ENCODE results near the gene GSDMA. TPM values are rescaled to one million over a fixed set of nuclear protein-coding genes. Genes with fewer than 3 reads are reported as not detected.

GSDMA gene
- total and polyA plus RNA-seq, 4 donors: 0.26 to 0.91 (median 0.33) TPM; not detected in 1

DNA sequence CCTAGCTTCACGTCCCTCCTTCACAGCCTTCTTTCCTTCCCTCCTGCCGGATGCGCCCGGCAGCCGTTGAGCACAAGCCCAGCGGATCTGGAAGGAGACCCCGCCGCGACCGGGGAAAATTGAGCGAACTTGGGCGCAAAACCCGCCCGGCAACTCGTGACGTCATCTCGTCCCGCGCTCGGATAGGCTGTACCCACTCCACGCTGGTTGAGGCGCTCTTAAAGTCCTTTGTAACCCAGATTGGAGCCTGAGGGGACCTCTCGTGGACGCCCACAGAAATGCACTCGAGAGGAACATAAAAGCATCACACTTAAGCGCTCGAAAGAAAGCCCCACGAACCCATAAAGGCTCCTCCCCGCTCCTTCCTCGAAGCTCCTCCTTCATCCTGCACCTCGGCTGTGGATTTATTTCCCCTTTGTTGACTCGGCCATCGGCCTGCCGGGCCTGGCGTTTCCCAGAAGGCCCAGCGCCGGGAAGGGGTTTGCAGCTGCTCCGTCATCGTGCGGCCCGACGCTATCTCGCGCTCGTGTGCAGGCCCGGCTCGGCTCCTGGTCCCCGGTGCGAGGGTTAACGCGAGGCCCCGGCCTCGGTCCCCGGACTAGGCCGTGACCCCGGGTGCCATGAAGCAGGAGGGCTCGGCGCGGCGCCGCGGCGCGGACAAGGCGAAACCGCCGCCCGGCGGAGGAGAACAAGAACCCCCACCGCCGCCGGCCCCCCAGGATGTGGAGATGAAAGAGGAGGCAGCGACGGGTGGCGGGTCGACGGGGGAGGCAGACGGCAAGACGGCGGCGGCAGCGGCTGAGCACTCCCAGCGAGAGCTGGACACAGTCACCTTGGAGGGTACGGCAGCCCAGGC lies 17.8 kb downstream of the GSDMA start, which contains the start of gene PSMD3:
TSS of gene PSMD3 (plus strand) at position 457 of the 856 bp plus-strand sequence. CDS start at position 621, 164 bp downstream.
- ATAC-seq (ENCODE audit: insufficient read depth, low FRiP score): peak; percentile 95
- Histone ChIP-seq H3K27ac (ENCODE audit: low read depth in 1 of 2, low read length in 1 of 2) (peak within 1 kb of the TSS; percentile 98 to 99), H3K4me3 (peak within 1 kb of the TSS; percentile 100), H3K9me3 (ENCODE audit: control insufficient read depth in 4 of 4, insufficient read depth in 3 of 4, low read length in 3 of 4) (no peaks in the 10 kb centered on the region), H3K27me3 (ENCODE audit: control insufficient read depth in 3 of 3, insufficient read depth in 3 of 3, low read length in 2 of 3) (peaks cover 0 to 1% (median 0%) of the 10 kb centered on the region in 3 donors), H3K36me3 (ENCODE audit: control insufficient read depth in 4 of 4, insufficient read depth in 4 of 4, low read length in 4 of 4) (peaks cover 11 to 22% (median 13%) of the 10 kb centered on the region in 4 donors), H3K9ac (ENCODE audit: insufficient read depth in 1 of 2, low read length in 2 of 2) (peak within 1 kb of the TSS; percentile 93 to 94), H3K4me1 (ENCODE audit: control insufficient read depth in 5 of 5, insufficient read depth in 5 of 5, low read length in 5 of 5) (peaks cover 0 to 17% (median 5%) of the 10 kb centered on the region in 5 donors)
- peak; percentile 100 for DNase-seq
- WGBS, 2 donors: 0% methylated on average over 81 to 84 of the region's 84 CpGs
- TF ChIP-seq, protein P1, sequence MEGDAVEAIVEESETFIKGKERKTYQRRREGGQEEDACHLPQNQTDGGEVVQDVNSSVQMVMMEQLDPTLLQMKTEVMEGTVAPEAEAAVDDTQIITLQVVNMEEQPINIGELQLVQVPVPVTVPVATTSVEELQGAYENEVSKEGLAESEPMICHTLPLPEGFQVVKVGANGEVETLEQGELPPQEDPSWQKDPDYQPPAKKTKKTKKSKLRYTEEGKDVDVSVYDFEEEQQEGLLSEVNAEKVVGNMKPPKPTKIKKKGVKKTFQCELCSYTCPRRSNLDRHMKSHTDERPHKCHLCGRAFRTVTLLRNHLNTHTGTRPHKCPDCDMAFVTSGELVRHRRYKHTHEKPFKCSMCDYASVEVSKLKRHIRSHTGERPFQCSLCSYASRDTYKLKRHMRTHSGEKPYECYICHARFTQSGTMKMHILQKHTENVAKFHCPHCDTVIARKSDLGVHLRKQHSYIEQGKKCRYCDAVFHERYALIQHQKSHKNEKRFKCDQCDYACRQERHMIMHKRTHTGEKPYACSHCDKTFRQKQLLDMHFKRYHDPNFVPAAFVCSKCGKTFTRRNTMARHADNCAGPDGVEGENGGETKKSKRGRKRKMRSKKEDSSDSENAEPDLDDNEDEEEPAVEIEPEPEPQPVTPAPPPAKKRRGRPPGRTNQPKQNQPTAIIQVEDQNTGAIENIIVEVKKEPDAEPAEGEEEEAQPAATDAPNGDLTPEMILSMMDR (IDR thresholded peaks at IDR 0.05; ENCODE audit: control extremely low read depth, extremely low read depth): peak; percentile 82

DNA sequence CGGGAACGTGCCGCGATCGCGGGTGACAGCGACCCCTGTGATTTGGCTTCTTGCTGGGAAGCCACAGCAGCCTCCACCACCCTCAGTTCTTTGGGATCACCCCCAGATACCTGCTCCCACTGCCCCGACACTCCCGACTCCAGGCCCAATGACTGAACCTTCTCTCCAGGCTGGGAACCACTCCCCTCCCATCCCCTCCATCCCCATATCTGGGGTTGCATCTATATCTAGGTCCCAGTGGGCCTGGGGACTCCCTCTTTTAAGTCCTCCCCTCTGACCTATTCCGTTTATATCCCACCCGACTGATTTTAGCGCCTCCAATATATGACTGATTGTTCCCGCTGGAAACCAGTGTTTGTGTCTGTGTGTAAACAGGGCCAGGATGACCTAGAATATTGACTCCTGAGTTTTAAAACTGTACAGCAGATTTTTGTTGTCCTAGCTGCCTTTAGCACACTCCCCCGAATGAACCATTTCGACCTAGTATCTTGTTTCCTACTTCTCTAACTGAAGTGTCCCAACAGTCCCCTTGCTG lies 18.5 kb downstream of the GSDMA start:
- no peak for DNase-seq
- no peaks in the 10 kb centered on the region for H3K9me3 ChIP-seq (ENCODE audit: control insufficient read depth in 4 of 4, insufficient read depth in 3 of 4, low read length in 3 of 4)
- WGBS, 2 donors: 0% methylated on average over 15 of the region's 15 CpGs
- peak overlapping the region; percentile 100 for H3K4me3 ChIP-seq
- TF ChIP-seq, protein P1 (IDR thresholded peaks at IDR 0.05; ENCODE audit: control extremely low read depth, extremely low read depth): no peak
- ATAC-seq (ENCODE audit: insufficient read depth, low FRiP score): no peak
- peak overlapping the region; percentile 93 to 94 for H3K9ac ChIP-seq (ENCODE audit: insufficient read depth in 1 of 2, low read length in 2 of 2)
- peak overlapping the region; percentile 98 to 99 for H3K27ac ChIP-seq (ENCODE audit: low read depth in 1 of 2, low read length in 1 of 2)
- peaks cover 14 to 26% (median 18%) of the 10 kb centered on the region in 4 donors for H3K36me3 ChIP-seq (ENCODE audit: control insufficient read depth in 4 of 4, insufficient read depth in 4 of 4, low read length in 4 of 4)
- no peaks in the 10 kb centered on the region for H3K27me3 ChIP-seq (ENCODE audit: control insufficient read depth in 3 of 3, insufficient read depth in 3 of 3, low read length in 2 of 3)
- peaks cover 0 to 17% (median 5%) of the 10 kb centered on the region in 5 donors for H3K4me1 ChIP-seq (ENCODE audit: control insufficient read depth in 5 of 5, insufficient read depth in 5 of 5, low read length in 5 of 5)

DNA sequence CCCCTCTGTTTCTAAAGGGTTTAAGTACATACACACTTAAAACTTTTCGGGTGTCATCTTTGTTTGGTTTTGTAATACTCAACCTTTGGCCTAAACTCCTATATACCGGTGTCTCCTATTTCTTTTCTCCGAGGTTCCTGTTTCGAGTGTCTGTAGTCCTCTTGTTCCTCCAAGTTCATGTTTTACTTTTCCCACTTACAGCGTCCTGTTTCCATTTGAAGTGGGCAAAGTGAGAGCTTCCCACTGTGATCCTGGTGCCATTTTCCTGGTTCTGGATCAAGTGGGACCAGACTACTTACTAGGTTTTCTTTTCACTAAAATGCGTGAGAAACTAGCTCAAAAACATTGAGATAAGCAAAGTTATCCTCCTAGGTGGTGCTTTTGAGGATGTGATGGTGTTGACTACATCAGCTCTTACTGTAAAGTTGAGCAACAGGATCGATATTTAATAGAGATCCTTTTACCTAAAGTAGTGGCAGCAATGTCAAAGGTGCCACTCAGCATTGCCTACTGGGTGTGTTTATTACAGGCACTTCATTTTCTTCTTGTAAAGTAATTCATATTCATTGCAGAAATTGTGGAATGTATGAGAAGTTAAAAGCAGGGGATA lies 19.1 kb downstream of the GSDMA start:
- H3K9me3 ChIP-seq (ENCODE audit: control insufficient read depth in 4 of 4, insufficient read depth in 3 of 4, low read length in 3 of 4): no peaks in the 10 kb centered on the region
- TF ChIP-seq, protein P1 (IDR thresholded peaks at IDR 0.05; ENCODE audit: control extremely low read depth, extremely low read depth): no peak
- H3K36me3 ChIP-seq (ENCODE audit: control insufficient read depth in 4 of 4, insufficient read depth in 4 of 4, low read length in 4 of 4): peaks cover 20 to 30% (median 23%) of the 10 kb centered on the region in 4 donors
- peak overlapping the region; percentile 100 for H3K4me3 ChIP-seq
- H3K9ac ChIP-seq (ENCODE audit: insufficient read depth in 1 of 2, low read length in 2 of 2): peak overlapping the region; percentile 93 to 94
- WGBS, 2 donors: 15 to 19% methylated on average over 7 of the region's 7 CpGs
- peak overlapping the region in 1 of 2 donors; percentile 99 for H3K27ac ChIP-seq (ENCODE audit: low read depth in 1 of 2, low read length in 1 of 2)
- no peaks in the 10 kb centered on the region for H3K27me3 ChIP-seq (ENCODE audit: control insufficient read depth in 3 of 3, insufficient read depth in 3 of 3, low read length in 2 of 3)
- H3K4me1 ChIP-seq (ENCODE audit: control insufficient read depth in 5 of 5, insufficient read depth in 5 of 5, low read length in 5 of 5): peaks cover 0 to 17% (median 5%) of the 10 kb centered on the region in 5 donors
- DNase-seq (no peak), ATAC-seq (ENCODE audit: insufficient read depth, low FRiP score) (no peak)

Measured in lung (tissue), 12 donors.